ENCODE measurements around the gene DDX5.

Gene DDX5

DNA sequence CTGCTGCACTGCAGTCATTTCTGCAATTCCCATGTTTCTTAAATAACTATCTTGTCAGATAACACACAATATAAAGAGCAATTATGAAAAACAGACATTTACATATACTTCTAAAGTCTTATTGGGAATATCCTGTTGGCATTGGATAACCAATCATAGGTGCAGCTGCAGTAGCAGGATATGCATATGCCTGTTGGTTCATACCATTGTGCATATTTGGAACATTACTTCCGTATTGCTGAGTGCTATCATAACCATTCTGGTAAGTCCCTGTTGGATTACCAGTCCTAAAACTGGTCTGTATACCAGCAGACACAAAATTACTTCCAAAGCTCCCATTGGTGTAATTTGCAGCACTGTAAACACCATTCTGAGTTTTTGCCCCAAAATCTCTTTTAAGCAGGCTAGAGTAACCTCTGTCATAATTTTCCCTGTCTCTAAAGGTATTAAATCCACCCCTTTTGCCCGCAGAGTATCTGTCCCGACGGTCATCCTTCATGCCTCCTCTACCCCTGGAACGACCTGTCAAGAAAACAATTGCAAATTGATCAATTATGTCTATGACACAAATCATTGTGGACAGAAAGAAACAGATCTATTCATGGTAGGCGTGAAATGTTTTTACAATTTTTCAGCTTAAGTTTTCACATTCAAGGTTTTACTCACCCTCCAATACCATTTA lies 6.1 kb downstream of the DDX5 start (continued):
- TF ChIP-seq, protein P1, sequence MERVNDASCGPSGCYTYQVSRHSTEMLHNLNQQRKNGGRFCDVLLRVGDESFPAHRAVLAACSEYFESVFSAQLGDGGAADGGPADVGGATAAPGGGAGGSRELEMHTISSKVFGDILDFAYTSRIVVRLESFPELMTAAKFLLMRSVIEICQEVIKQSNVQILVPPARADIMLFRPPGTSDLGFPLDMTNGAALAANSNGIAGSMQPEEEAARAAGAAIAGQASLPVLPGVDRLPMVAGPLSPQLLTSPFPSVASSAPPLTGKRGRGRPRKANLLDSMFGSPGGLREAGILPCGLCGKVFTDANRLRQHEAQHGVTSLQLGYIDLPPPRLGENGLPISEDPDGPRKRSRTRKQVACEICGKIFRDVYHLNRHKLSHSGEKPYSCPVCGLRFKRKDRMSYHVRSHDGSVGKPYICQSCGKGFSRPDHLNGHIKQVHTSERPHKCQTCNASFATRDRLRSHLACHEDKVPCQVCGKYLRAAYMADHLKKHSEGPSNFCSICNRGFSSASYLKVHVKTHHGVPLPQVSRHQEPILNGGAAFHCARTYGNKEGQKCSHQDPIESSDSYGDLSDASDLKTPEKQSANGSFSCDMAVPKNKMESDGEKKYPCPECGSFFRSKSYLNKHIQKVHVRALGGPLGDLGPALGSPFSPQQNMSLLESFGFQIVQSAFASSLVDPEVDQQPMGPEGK (CRISPR knock-in tag; IDR thresholded peaks at IDR 0.05; ENCODE audit: borderline replicate concordance), result no peak; the same call in 1 of the 2 replicates
- TF ChIP-seq CSDC2 (CRISPR knock-in tag; IDR thresholded peaks at IDR 0.05) (no peak), RARB (CRISPR knock-in tag; IDR thresholded peaks at IDR 0.05) (no peak), PPARA (CRISPR knock-in tag; IDR thresholded peaks at IDR 0.05; ENCODE audit: borderline replicate concordance) (no peak), ISL1 (CRISPR knock-in tag; IDR thresholded peaks at IDR 0.05) (no peak), ZNF8 (CRISPR knock-in tag; IDR thresholded peaks at IDR 0.05) (peak; percentile 11; the same call in 1 of the 2 replicates), POU6F1 (CRISPR knock-in tag; IDR thresholded peaks at IDR 0.05; ENCODE audit: borderline replicate concordance, low read depth) (no peak)

DNA sequence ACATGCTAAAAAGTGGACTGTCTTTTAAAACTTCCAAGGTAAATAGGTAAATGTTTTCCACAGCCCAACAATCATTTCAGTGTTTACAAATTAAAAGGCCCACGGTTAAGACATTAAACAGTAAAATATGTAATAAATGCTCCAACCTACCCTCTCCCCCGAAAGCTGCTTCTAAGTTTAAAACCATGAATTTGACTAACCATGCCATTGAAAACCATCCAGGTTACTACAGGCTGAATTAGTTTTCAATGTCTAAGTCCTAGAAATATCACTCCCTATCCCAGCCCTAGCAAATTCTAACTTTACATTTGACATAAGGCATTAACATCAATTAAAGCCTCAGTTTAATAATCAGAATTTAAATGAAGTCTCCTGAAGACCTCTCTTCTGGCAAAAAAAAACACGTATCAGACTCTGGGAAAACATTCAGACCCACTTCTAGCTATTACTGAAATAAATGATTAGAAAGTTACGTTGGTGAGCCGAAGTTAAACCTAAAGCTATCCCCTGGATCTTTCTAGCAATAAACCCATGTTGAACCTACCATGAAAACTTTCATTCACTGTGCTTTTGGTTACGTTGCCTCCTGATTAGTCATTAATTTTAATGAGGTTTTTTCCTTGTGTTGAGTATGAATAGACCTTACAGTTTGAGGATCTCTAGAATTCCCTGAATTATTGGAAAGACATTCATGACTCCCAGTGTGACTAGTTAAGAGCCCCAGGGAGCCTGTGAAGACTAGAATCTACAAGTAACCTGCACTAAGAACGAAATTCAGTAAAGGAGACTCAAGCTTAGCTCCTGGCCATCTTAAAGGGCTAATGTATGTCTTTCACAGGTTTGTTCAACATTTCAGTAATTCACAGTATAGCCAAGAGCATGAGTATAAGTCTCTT lies 7.5 kb downstream of the DDX5 start:
- TF ChIP-seq CREB5 (CRISPR knock-in tag; IDR thresholded peaks at IDR 0.05; ENCODE audit: low read depth) (peak; percentile 71), GLIS3 (CRISPR knock-in tag; IDR thresholded peaks at IDR 0.05) (peak; percentile 87), ISL1 (CRISPR knock-in tag; IDR thresholded peaks at IDR 0.05) (no peak), BACH2 (CRISPR knock-in tag; IDR thresholded peaks at IDR 0.05; ENCODE audit: borderline replicate concordance) (no peak), POU6F1 (CRISPR knock-in tag; IDR thresholded peaks at IDR 0.05; ENCODE audit: borderline replicate concordance, low read depth) (0 out of 2 replicates have a peak, but pooled peaks have one; percentile 86), ARNTL (CRISPR knock-in tag; IDR thresholded peaks at IDR 0.05; ENCODE audit: borderline replicate concordance, low read depth) (peak; percentile 81), ZNF565 (CRISPR knock-in tag; conservative IDR thresholded peaks at IDR 0.05; ENCODE audit: low read depth) (0 out of 2 replicates have a peak, but pooled peaks have one; percentile 21), OSR1 (CRISPR knock-in tag; IDR thresholded peaks at IDR 0.05) (no peak), CSDC2 (CRISPR knock-in tag; IDR thresholded peaks at IDR 0.05) (no peak), PPARA (CRISPR knock-in tag; IDR thresholded peaks at IDR 0.05; ENCODE audit: borderline replicate concordance) (peak; percentile 52; the same call in 1 of the 2 replicates), ZNF8 (CRISPR knock-in tag; IDR thresholded peaks at IDR 0.05) (peak; percentile 19; the same call in 1 of the 2 replicates), ZC3H10 (CRISPR knock-in tag; IDR thresholded peaks at IDR 0.05) (peak; percentile 79), ZFP30 (CRISPR knock-in tag; IDR thresholded peaks at IDR 0.05) (peak; percentile 33), ZFP3 (CRISPR knock-in tag; IDR thresholded peaks at IDR 0.05) (no peak), SNAI2 (CRISPR knock-in tag; IDR thresholded peaks at IDR 0.05) (peak; percentile 10; the same call in 1 of the 2 replicates), RARB (CRISPR knock-in tag; IDR thresholded peaks at IDR 0.05) (peak; percentile 10; the same call in 1 of the 2 replicates), TCF4 (CRISPR knock-in tag; IDR thresholded peaks at IDR 0.05; ENCODE audit: borderline replicate concordance) (0 out of 2 replicates have a peak, but pooled peaks have one; percentile 35), ZNF70 (CRISPR knock-in tag; IDR thresholded peaks at IDR 0.05) (0 out of 2 replicates have a peak, but pooled peaks have one; percentile 11), ESRRG (CRISPR knock-in tag; IDR thresholded peaks at IDR 0.05) (peak; percentile 83; the same call in 1 of the 2 replicates), TSHZ2 (CRISPR knock-in tag; IDR thresholded peaks at IDR 0.05) (no peak), TOX (CRISPR knock-in tag; IDR thresholded peaks at IDR 0.05; ENCODE audit: borderline replicate concordance) (peak; percentile 56; the same call in 1 of the 2 replicates)
- TF ChIP-seq, protein P1 (CRISPR knock-in tag; IDR thresholded peaks at IDR 0.05; ENCODE audit: borderline replicate concordance), result peak; percentile 89
- TF ChIP-seq, protein P2, sequence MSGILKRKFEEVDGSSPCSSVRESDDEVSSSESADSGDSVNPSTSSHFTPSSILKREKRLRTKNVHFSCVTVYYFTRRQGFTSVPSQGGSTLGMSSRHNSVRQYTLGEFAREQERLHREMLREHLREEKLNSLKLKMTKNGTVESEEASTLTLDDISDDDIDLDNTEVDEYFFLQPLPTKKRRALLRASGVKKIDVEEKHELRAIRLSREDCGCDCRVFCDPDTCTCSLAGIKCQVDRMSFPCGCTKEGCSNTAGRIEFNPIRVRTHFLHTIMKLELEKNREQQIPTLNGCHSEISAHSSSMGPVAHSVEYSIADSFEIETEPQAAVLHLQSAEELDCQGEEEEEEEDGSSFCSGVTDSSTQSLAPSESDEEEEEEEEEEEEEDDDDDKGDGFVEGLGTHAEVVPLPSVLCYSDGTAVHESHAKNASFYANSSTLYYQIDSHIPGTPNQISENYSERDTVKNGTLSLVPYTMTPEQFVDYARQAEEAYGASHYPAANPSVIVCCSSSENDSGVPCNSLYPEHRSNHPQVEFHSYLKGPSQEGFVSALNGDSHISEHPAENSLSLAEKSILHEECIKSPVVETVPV (CRISPR knock-in tag; IDR thresholded peaks at IDR 0.05), result peak; percentile 84
- no peak for ATAC-seq
